Kidney (tissue), 14 donors: ENCODE results near the gene NHSL1. TPM values are rescaled to one million over a fixed set of nuclear protein-coding genes. Genes with fewer than 3 reads are reported as not detected.

Experiments used
- DNase-seq, 5 donors: peaks; one replicate each; pipeline ENCODE4 v3.0.0-alpha.2; 2013 to 2020
- FAIRE-seq: peaks from 2 replicates; lab custom pipeline; 2012; peaks lifted over from hg19 to GRCh38; lab: Jason Lieb, UNC
- H3K27ac ChIP-seq, 2 donors: one replicate each; pipeline ENCODE4 v1.7.0; 2013; ENCODE audit warnings: low read depth in 2 of 2, low read length in 2 of 2, inconsistent platforms in 1 of 2
- H3K27me3 ChIP-seq: one replicate; pipeline ENCODE4 v1.7.1; 2013; ENCODE audit warnings: low read length, inconsistent platforms; ENCODE audit not compliant: control insufficient read depth, insufficient read depth
- H3K36me3 ChIP-seq, 3 donors: one replicate each; pipeline versions ENCODE4 v1.7.0 to v1.7.1; 2013; ENCODE audit warnings: low read length in 3 of 3, control low read depth in 1 of 3, inconsistent platforms in 1 of 3; ENCODE audit not compliant: insufficient read depth in 3 of 3, control insufficient read depth in 2 of 3
- H3K4me1 ChIP-seq, 3 donors: one replicate each; pipeline versions ENCODE4 v1.7.0 to v1.7.1; 2013; ENCODE audit warnings: low read length in 3 of 3, inconsistent platforms in 1 of 3, low read depth in 1 of 3; ENCODE audit not compliant: control insufficient read depth in 2 of 3, insufficient read depth in 2 of 3
- H3K4me3 ChIP-seq, 3 donors: one replicate each; pipeline versions ENCODE4 v1.7.0 to v1.8.1; 2013; ENCODE audit warnings: low read length in 3 of 3, control low read depth in 1 of 3, inconsistent platforms in 1 of 3
- H3K9ac ChIP-seq, 3 donors: one replicate each; pipeline versions ENCODE4 v1.7.0 to v1.7.1; 2013; ENCODE audit warnings: low read length in 3 of 3, control low read depth in 1 of 3, inconsistent platforms in 1 of 3
- H3K9me3 ChIP-seq, 3 donors: one replicate each; pipeline versions ENCODE4 v1.7.0 to v1.7.1; 2013; ENCODE audit warnings: low read length in 3 of 3, control low read depth in 1 of 3, inconsistent platforms in 1 of 3; ENCODE audit not compliant: control insufficient read depth in 2 of 3, insufficient read depth in 1 of 3
- intact Hi-C: fragments of 100-400 bp; cut with DNase I; formaldehyde crosslinking; loops from one replicate; pipeline ENCODE4 v1.11.1; 2022
- microRNA-seq: library from miRNA; unstranded; fragments of <30 nt; microRNA quantifications from one replicate; pipeline ENCODE4 v1.2.0, GENCODE V29; 2020
- polyA plus RNA-seq: library from polyadenylated mRNA; stranded (reverse); fragments of 350-450 nt; fragmentation: Illumina TruSeq; extraction: RNeasy Lipid Tissue Mini Kit (QIAGEN cat#74804); gene quantifications from one replicate; pipeline ENCODE4 v1.2.3, GENCODE V29; 2014; ENCODE audit warnings: low read depth, low replicate concordance; ENCODE audit not compliant: insufficient read depth
- total RNA-seq: library from RNA; stranded (reverse); fragmentation: NEBNext Ultra II Directional; extraction: Animal tissue kit (Norgen Biotek cat#: 25700); gene quantifications from one replicate; pipeline ENCODE4 v1.2.1, GENCODE V29; 2021
- TF ChIP-seq, protein P1 (sequence below): IDR thresholded peaks from 3 replicates; pipeline ENCODE4 v1.5.1; 2012; ENCODE audit warnings: mild to moderate bottlenecking, moderate library complexity, borderline replicate concordance; ENCODE audit not compliant: insufficient read depth; ENCODE audit errors: extremely low read depth
- donor health status: control.
- donor health status: control.
- donor health status: control.
- donor health status: control.
- donor health status: control.
- donor health status: DM: yes; HTN: yes; CAD: no.
- donor health status: Normal renal cell carcinoma (clear cell type).

NHSL1 gene
- total and polyA plus RNA-seq, 2 donors from 2014 or later: 4.4 to 31.4 TPM

DNA sequence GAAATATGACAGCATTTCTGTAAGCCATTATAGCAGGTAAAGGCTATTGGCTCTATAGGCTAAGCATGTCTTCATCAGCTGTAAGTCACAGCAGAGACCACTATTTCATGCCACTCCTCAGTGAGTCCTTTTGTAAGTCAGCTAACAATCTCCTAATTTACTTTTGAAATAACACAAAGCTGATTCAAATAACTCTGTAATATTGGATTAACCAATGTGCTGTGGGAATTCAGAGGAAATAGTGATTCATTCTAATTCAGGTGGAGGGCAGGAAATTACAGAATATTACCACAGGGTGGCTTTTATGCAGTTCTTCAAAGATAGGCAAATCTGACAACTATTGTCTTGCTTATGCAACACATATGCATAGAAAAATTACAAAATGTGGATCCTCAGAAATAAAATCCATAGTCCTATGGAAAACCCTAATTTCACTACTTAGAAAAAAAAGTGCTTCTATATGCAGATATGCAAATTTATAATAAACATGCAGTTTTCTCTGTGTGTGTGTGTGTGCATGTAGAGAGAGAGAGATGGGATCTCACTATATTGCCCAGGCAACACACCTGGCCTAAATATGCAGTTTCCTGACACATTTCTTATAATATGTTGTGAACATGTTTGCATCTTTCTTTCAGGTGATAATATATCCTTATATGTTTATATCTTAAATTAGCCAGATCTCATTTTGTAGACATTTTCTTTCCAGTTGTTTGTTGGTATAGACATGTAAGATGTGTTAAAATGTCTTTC is 126.4 kb downstream of the NHSL1 start:
- TF ChIP-seq, protein P1, sequence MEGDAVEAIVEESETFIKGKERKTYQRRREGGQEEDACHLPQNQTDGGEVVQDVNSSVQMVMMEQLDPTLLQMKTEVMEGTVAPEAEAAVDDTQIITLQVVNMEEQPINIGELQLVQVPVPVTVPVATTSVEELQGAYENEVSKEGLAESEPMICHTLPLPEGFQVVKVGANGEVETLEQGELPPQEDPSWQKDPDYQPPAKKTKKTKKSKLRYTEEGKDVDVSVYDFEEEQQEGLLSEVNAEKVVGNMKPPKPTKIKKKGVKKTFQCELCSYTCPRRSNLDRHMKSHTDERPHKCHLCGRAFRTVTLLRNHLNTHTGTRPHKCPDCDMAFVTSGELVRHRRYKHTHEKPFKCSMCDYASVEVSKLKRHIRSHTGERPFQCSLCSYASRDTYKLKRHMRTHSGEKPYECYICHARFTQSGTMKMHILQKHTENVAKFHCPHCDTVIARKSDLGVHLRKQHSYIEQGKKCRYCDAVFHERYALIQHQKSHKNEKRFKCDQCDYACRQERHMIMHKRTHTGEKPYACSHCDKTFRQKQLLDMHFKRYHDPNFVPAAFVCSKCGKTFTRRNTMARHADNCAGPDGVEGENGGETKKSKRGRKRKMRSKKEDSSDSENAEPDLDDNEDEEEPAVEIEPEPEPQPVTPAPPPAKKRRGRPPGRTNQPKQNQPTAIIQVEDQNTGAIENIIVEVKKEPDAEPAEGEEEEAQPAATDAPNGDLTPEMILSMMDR: no peak
- no peak for FAIRE-seq
- no peaks in the 10 kb centered on the region for H3K9me3 ChIP-seq

More for the DNA sequence above, 126.4 kb downstream of the NHSL1 start:
- Histone ChIP-seq H3K36me3 (no peaks in the 10 kb centered on the region), H3K27ac (no peak overlapping the region), H3K4me3 (no peak overlapping the region), H3K27me3 (no peaks in the 10 kb centered on the region), H3K4me1 (no peaks in the 10 kb centered on the region), H3K9ac (no peak overlapping the region)
- no peak for DNase-seq
- intact Hi-C loops: no loop called here

Small RNA genes lying within 50 kb of the gene (microRNA-seq; reads per million reads assigned to microRNA genes)
- gene MIR3145: not detected

Other genes starting within 250 kb of the NHSL1 start
- gene SMIM28, start 121.6 kb downstream of the NHSL1 start, total RNA-seq: not detected
- not detected for gene SMIM28, start 121.6 kb downstream of the NHSL1 start, polyA plus RNA-seq
- gene HEBP2, start 95.3 kb downstream of the NHSL1 start, total RNA-seq: 66.5 TPM
- gene HEBP2, start 95.3 kb downstream of the NHSL1 start, polyA plus RNA-seq: 62.6 TPM